Measurements from ENCODE around the gene RHOG. TPM values are rescaled to one million over a fixed set of nuclear protein-coding genes. Genes with fewer than 3 reads are reported as not detected.
A peak's percentile ranks its signal among the peaks of the same experiment; 100 is the strongest.

Gene RHOG
- polyA plus RNA-seq, 1 experiment, result 40.3 TPM

DNA sequence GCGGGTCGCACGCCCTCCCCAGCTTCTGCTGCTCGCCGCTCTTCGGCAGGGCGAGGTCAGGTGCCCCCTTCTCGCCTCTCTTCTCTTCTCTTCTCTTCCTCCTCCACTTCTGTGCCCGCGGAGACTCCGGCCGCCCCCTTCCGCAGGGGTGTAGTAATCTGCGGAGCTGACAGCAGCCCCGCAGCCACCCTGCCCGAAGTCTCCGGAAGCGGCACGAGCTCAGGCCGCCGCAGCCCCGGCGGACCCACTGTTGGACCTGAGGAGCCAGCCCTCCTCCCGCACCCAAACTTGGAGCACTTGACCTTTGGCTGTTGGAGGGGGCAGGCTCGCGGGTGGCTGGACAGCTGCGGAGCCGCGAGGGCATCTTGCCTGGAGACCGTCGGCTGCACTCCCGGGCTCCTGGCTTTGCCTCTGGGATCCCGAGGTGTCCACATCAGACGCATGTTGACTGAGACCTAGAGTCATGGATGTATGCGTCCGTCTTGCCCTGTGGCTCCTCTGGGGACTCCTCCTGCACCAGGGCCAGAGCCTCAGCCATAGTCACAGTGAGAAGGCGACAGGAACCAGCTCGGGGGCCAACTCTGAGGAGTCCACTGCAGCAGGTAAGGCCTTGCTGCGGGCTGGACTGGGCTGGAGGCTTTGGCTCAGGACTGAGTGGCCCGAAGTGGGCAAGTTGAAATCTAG is 15.2 kb upstream of the RHOG start:
- TF ChIP-seq, protein P1, sequence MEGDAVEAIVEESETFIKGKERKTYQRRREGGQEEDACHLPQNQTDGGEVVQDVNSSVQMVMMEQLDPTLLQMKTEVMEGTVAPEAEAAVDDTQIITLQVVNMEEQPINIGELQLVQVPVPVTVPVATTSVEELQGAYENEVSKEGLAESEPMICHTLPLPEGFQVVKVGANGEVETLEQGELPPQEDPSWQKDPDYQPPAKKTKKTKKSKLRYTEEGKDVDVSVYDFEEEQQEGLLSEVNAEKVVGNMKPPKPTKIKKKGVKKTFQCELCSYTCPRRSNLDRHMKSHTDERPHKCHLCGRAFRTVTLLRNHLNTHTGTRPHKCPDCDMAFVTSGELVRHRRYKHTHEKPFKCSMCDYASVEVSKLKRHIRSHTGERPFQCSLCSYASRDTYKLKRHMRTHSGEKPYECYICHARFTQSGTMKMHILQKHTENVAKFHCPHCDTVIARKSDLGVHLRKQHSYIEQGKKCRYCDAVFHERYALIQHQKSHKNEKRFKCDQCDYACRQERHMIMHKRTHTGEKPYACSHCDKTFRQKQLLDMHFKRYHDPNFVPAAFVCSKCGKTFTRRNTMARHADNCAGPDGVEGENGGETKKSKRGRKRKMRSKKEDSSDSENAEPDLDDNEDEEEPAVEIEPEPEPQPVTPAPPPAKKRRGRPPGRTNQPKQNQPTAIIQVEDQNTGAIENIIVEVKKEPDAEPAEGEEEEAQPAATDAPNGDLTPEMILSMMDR (IDR thresholded peaks at IDR 0.05; ENCODE audit: low read depth, low read length), result no peak
- Histone ChIP-seq H3K27ac (ENCODE audit: low read depth, low read length) (peak overlapping the region; percentile 11), H3K4me3 (ENCODE audit: low read depth, low read length) (peak overlapping the region; percentile 85), H3K27me3 (ENCODE audit: control insufficient read depth, insufficient read depth, low read length) (no peaks in the 10 kb centered on the region), H3K9me3 (ENCODE audit: control insufficient read depth, insufficient read depth, low read length) (no peaks in the 10 kb centered on the region; the same call in 1 of the 2 replicates)
- POLR2A ChIA-PET, result interaction anchor here (1.4 to 2.8 kb wide), 4 partner anchors 15 to 218 kb away, joined by 4 to 21 read pairs (median 7); partner anchors contain the start of gene RHOG
- CTCF ChIA-PET, result interaction anchor here (0.8 to 27.6 kb wide), 27 partner anchors 8 to 331 kb away, joined by 3 to 1559 read pairs (median 14); partner anchors contain the start of genes PGAP2, RHOG and RRM1
- DNase-seq (ENCODE audit: low read depth, low spot score), result no peak

DNA sequence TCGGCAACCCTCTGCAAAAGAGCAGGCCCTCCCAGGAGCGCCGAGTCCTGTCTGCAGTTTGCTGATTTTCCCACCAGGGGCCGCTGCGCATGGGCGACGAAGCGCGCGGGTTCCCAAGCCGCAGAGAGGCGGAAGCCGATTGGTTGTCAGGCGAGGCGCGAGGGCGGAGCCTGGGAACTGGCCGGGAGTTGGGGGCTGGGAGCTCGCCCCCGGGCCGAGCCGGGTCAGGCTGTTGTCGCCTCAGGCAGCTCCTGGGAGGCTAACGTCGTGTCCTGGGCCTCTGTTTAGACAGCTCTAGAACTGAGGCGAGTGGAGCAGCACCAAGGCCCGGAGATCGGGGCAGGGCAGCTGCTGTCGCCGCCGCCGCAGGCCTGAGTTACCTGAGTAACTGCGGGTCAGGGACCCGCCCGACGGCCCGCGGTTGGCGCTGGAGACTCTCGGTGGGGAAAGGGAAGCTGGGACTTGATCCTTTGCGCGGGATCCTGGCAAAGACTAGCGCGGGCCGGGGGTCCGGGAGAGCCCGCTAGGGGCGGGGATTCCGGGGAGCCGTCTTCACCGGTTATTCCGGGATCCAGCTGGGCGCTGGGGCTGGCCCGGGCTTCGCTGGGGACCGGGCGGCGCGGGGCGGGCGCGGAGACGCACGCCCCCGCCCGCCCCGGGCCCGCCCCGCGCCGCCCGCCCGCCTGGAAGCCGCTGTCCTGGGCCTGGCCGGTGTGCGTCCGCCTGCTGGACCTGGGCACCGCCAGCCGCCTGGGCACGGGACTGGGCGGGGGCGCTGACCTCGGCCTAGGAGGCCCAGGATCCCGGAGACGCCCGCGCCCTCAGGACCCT is 14.4 kb upstream of the RHOG start, which contains the start of gene STIM1:
Gene STIM1 (plus strand): TSS at position 688 of the 831 bp plus-strand sequence. CDS start 607 bp downstream, outside the sequence.
- peak within 1 kb of the TSS; percentile 73 for H3K27ac ChIP-seq (ENCODE audit: low read depth, low read length)
- TF ChIP-seq, protein P1 (IDR thresholded peaks at IDR 0.05; ENCODE audit: low read depth, low read length), result peak; percentile 87
- H3K27me3 ChIP-seq (ENCODE audit: control insufficient read depth, insufficient read depth, low read length), result no peaks in the 10 kb centered on the region
- peak within 1 kb of the TSS; percentile 85 for H3K4me3 ChIP-seq (ENCODE audit: low read depth, low read length)
- DNase-seq (ENCODE audit: low read depth, low spot score), result peak; percentile 83
- CTCF ChIA-PET, result interaction anchor here (0.5 to 27.6 kb wide), 72 partner anchors 9 to 333 kb away, joined by 3 to 1559 read pairs (median 6); partner anchors contain the start of genes PGAP2, RHOG and RRM1
- no peaks in the 10 kb centered on the region; the same call in 1 of the 2 replicates for H3K9me3 ChIP-seq (ENCODE audit: control insufficient read depth, insufficient read depth, low read length)
- POLR2A ChIA-PET, result interaction anchor here (0.6 to 2.8 kb wide), 8 partner anchors 15 to 219 kb away, joined by 3 to 21 read pairs (median 4); partner anchors contain the start of gene RHOG

DNA sequence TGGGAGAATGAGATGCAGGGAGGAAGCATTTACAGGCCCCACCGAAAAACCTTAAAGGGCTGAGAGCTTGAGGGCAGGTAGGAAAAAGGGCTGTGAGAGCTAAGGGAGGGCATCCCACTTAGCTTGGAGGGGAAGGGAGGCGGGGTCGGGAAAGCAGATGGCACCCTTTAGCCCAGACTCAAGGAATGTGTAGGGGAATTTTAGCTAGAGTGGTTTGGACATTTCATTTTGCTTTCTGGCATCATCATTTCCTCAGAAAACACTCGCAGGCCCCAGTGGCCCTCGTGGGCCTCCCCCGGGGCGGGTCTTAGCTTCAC is 13.9 kb upstream of the RHOG start:
- H3K27me3 ChIP-seq (ENCODE audit: control insufficient read depth, insufficient read depth, low read length), result no peaks in the 10 kb centered on the region
- no peaks in the 10 kb centered on the region; the same call in 1 of the 2 replicates for H3K9me3 ChIP-seq (ENCODE audit: control insufficient read depth, insufficient read depth, low read length)
- DNase-seq (ENCODE audit: low read depth, low spot score), result no peak
- CTCF ChIA-PET, result interaction anchor here (0.6 to 27.6 kb wide), 67 partner anchors 9 to 333 kb away, joined by 3 to 1559 read pairs (median 6); partner anchors contain the start of genes PGAP2, RHOG and RRM1
- TF ChIP-seq, protein P1 (IDR thresholded peaks at IDR 0.05; ENCODE audit: low read depth, low read length), result no peak
- 0 out of 2 replicates have a peak overlapping the region, but pooled peaks have one; percentile 7 for H3K4me3 ChIP-seq (ENCODE audit: low read depth, low read length)
- H3K27ac ChIP-seq (ENCODE audit: low read depth, low read length), result peak overlapping the region; percentile 39
- POLR2A ChIA-PET, result interaction anchor here (0.7 to 2.8 kb wide), 7 partner anchors 14 to 220 kb away, joined by 3 to 21 read pairs (median 4); partner anchors contain the start of gene RHOG

DNA sequence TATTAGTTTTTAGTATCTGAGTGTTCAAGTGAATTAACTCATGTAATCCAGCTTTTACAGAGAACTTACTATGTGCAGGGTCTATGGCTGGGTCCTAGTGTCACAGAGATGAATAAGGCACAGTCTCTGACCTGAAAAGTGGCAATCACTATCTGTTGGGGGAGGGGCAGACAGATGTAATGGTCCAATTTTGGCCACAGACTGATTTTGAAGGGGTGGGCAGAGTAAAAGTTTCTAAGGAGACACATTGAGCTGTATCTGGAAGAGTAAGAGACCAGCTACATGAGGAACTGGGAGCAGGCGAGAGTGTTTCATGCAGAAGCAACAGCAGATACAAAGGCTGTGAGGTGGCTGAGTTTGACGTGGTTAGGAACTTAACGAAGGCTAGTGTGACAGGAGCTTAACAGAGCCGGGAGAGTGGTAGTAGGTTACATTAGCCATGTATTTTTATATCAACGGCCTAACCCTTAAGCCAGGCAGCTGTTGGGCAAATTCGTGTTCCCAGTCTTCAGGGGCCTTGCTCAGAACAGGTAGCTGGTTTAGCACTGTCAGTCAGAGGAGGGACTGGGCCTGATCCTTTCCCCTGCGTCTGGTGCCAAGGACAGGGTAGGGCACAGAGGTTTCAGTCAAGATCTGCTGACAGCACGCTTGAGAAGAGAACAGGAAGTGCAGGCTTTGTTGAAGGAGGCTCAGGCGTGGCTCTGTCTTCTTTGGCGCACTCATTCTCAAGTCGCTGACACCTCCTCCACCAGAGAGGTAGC is 13.3 kb upstream of the RHOG start:
- Histone ChIP-seq H3K27me3 (ENCODE audit: control insufficient read depth, insufficient read depth, low read length) (no peaks in the 10 kb centered on the region), H3K9me3 (ENCODE audit: control insufficient read depth, insufficient read depth, low read length) (no peaks in the 10 kb centered on the region; the same call in 1 of the 2 replicates), H3K27ac (ENCODE audit: low read depth, low read length) (peak overlapping the region; percentile 39), H3K4me3 (ENCODE audit: low read depth, low read length) (no peak overlapping the region)
- TF ChIP-seq, protein P1 (IDR thresholded peaks at IDR 0.05; ENCODE audit: low read depth, low read length), result no peak
- ChIA-PET POLR2A (interaction anchor here (1.1 to 2.8 kb wide), 6 partner anchors 13 to 220 kb away, joined by 3 to 21 read pairs (median 4); partner anchors contain the start of gene RHOG), CTCF (interaction anchor here (0.6 to 27.6 kb wide), 66 partner anchors 9 to 268 kb away, joined by 3 to 1559 read pairs (median 6); partner anchors contain the start of genes PGAP2, RHOG and RRM1)
- no peak for DNase-seq (ENCODE audit: low read depth, low spot score)
